Transverse colon (tissue), 3 donors: ENCODE data around the gene GLI3.

Experiments used
- POLR2A ChIP-seq: fragments of 450-650 bp; IDR thresholded peaks from one replicate; pipeline ENCODE4 v1.6.1; 2016; ENCODE audit warnings: antibody characterized with exemption, mild to moderate bottlenecking, moderate library complexity
- TF ChIP-seq, protein P1 (sequence below), 5 experiments: fragments of 200-600 bp in 3 of 5; fragments of 450-650 bp in 2 of 5; sonication (generic) in 3 of 5; IDR thresholded peaks; 1 replicate in 2 of 5; 2 replicates in 3 of 5; pipeline ENCODE4 v1.5.1; 2016 to 2017; ENCODE audit warnings: antibody characterized with exemption in 5 of 5, inconsistent platforms in 3 of 5, mild to moderate bottlenecking in 2 of 5, moderate library complexity in 1 of 5

DNA sequence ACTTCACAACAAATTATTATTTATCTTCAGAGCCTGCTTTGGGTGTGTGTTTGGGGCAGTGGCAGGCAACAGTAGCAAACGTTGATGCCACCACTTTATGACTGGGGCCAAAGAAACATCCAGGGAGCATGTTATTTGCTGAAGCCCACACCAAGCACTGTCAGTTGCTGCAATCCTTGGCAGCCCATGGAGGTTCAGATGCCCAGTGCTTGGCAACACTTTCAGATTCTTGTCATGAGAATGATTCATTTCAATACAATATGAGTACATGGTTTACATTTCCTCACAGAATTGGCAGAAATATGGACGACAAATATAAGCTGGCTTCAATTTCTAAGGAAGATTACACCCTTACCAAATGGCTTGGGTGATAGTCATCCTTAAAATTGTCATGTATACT, 46.5 kb upstream of the GLI3 start:
- TF ChIP-seq, protein P1, sequence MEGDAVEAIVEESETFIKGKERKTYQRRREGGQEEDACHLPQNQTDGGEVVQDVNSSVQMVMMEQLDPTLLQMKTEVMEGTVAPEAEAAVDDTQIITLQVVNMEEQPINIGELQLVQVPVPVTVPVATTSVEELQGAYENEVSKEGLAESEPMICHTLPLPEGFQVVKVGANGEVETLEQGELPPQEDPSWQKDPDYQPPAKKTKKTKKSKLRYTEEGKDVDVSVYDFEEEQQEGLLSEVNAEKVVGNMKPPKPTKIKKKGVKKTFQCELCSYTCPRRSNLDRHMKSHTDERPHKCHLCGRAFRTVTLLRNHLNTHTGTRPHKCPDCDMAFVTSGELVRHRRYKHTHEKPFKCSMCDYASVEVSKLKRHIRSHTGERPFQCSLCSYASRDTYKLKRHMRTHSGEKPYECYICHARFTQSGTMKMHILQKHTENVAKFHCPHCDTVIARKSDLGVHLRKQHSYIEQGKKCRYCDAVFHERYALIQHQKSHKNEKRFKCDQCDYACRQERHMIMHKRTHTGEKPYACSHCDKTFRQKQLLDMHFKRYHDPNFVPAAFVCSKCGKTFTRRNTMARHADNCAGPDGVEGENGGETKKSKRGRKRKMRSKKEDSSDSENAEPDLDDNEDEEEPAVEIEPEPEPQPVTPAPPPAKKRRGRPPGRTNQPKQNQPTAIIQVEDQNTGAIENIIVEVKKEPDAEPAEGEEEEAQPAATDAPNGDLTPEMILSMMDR (IDR thresholded peaks at IDR 0.05), result no peak
- no peak for TF ChIP-seq POLR2A
